CD4-positive, alpha-beta T cell treated with Interleukin-17A for 1 hour (primary cell): ENCODE measurements around the gene HAAO.
A peak's percentile ranks its signal among the peaks of the same experiment; 100 is the strongest.

Source experiments
- DNase-seq: peaks from one replicate; pipeline ENCODE4 v3.0.0-alpha.2; 2020

The HAAO gene

GRCh38 chr2:42812899-42813479 lies 20.6 kb upstream of the HAAO start:
- DNase-seq: peak; percentile 21

GRCh38 chr2:42810971-42811811 lies 18.8 kb upstream of the HAAO start:
- peak; percentile 54 for DNase-seq

- peak; percentile 97 for DNase-seq
These were observed 18.0 kb upstream of the HAAO start for GRCh38 chr2:42810121-42810970.

- DNase-seq: no peak
These were observed 17.4 kb upstream of the HAAO start for GRCh38 chr2:42809819-42810120.

GRCh38 chr2:42809131-42809818 lies 16.9 kb upstream of the HAAO start:
- no peak for DNase-seq

- DNase-seq: no peak
These were observed 15.9 kb upstream of the HAAO start for GRCh38 chr2:42808301-42808700.

- DNase-seq: no peak
These were observed 14.4 kb upstream of the HAAO start for GRCh38 chr2:42806786-42807185.

- DNase-seq: no peak
These were observed 12.5 kb upstream of the HAAO start for GRCh38 chr2:42804891-42805290.

GRCh38 chr2:42804338-42804737 lies 12.0 kb upstream of the HAAO start:
- no peak for DNase-seq

- no peak for DNase-seq
These were observed 9.8 kb upstream of the HAAO start for GRCh38 chr2:42802150-42802549.

- DNase-seq: no peak
These were observed 9.0 kb upstream of the HAAO start for GRCh38 chr2:42801381-42801780.

GRCh38 chr2:42800981-42801380 lies 8.6 kb upstream of the HAAO start:
- DNase-seq: no peak

GRCh38 chr2:42800461-42800962 lies 8.1 kb upstream of the HAAO start:
- DNase-seq: no peak

- DNase-seq: no peak
These were observed 7.5 kb upstream of the HAAO start for GRCh38 chr2:42799881-42800280.

- DNase-seq: no peak
These were observed 4.9 kb upstream of the HAAO start for GRCh38 chr2:42797281-42797680.

GRCh38 chr2:42796427-42797248 lies 4.3 kb upstream of the HAAO start:
- DNase-seq: no peak

GRCh38 chr2:42795841-42796301 lies 3.5 kb upstream of the HAAO start:
- no peak for DNase-seq

GRCh38 chr2:42795275-42795674 lies 2.9 kb upstream of the HAAO start:
- DNase-seq: no peak

GRCh38 chr2:42794271-42795046 lies 2.1 kb upstream of the HAAO start:
- no peak for DNase-seq

GRCh38 chr2:42793334-42794270 lies 1.2 kb upstream of the HAAO start:
- no peak for DNase-seq
